Right lobe of liver (tissue), 4 donors: Measurements from ENCODE around the gene BDKRB2.

Experiments
- POLR2A ChIP-seq: fragments of 450-650 bp; IDR thresholded peaks from one replicate; pipeline ENCODE4 v1.6.1; 2017; ENCODE audit warnings: antibody characterized with exemption, mild to moderate bottlenecking
- TF ChIP-seq, protein P1 (sequence below), 4 donors: fragments of 200-600 bp in 3 of 4; fragments of 450-650 bp in 1 of 4; IDR thresholded peaks; one replicate each; pipeline versions ENCODE4 v1.5.1 to v1.8.0; 2016 to 2022; ENCODE audit warnings: antibody characterized with exemption in 4 of 4, mild to moderate bottlenecking in 2 of 4
- donor health status: DM: no; HTN: no; CAD: no.
- donor health status: DM: no; HTN: no; CAD: no.
- donor health status: DM: no; HTN: yes; CAD: no.

DNA sequence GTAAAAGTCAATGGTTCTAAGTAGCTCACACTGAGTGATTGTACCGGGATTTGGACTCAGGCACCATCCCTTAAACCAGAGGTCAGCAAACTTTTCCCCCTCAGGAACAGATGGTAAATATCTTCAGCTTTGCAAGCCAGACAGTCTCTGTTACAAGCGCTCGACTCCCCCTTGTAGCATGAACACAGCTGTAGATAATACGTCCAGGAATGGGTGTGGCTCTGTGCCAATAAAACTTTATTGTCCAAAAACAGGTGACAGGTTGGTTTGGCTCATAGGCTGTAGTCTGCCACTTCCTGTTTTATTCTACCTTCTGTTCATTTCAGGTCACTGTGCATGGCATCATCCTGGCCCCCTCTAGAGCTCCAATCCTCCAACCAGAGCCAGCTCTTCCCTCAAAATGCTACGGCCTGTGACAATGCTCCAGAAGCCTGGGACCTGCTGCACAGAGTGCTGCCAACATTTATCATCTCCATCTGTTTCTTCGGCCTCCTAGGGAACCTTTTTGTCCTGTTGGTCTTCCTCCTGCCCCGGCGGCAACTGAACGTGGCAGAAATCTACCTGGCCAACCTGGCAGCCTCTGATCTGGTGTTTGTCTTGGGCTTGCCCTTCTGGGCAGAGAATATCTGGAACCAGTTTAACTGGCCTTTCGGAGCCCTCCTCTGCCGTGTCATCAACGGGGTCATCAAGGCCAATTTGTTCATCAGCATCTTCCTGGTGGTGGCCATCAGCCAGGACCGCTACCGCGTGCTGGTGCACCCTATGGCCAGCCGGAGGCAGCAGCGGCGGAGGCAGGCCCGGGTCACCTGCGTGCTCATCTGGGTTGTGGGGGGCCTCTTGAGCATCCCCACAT lies 58.9 kb downstream of the BDKRB2 start:
- TF ChIP-seq, protein P1, sequence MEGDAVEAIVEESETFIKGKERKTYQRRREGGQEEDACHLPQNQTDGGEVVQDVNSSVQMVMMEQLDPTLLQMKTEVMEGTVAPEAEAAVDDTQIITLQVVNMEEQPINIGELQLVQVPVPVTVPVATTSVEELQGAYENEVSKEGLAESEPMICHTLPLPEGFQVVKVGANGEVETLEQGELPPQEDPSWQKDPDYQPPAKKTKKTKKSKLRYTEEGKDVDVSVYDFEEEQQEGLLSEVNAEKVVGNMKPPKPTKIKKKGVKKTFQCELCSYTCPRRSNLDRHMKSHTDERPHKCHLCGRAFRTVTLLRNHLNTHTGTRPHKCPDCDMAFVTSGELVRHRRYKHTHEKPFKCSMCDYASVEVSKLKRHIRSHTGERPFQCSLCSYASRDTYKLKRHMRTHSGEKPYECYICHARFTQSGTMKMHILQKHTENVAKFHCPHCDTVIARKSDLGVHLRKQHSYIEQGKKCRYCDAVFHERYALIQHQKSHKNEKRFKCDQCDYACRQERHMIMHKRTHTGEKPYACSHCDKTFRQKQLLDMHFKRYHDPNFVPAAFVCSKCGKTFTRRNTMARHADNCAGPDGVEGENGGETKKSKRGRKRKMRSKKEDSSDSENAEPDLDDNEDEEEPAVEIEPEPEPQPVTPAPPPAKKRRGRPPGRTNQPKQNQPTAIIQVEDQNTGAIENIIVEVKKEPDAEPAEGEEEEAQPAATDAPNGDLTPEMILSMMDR (IDR thresholded peaks at IDR 0.05), result no peak
- no peak for TF ChIP-seq POLR2A
